Gastroesophageal sphincter (tissue), 4 donors: ENCODE data around the gene UPK2. TPM values are rescaled to one million over a fixed set of nuclear protein-coding genes. Genes with fewer than 3 reads are reported as not detected.

Source experiments
- ATAC-seq: fragments of 150-250 bp; one replicate; pipeline ENCODE4 v1.9.1; 2016; ENCODE audit warnings: mild to moderate bottlenecking, moderate library complexity
- H3K27ac ChIP-seq, 4 donors: fragments of 200-600 bp; sonication (generic) in 3 of 4; 1 replicate in 3 of 4; 2 replicates in 1 of 4; pipeline ENCODE4 v1.5.1; 2016 to 2019
- H3K27me3 ChIP-seq: fragments of 200-600 bp; sonication (generic); one replicate; pipeline ENCODE4 v1.5.1; 2019
- H3K36me3 ChIP-seq, 2 donors: fragments of 200-600 bp; sonication (generic); one replicate each; pipeline ENCODE4 v1.5.1; 2019; ENCODE audit warnings: control low read depth in 1 of 2
- H3K4me1 ChIP-seq, 3 donors: fragments of 200-600 bp; sonication (generic); 1 replicate in 2 of 3; 2 replicates in 1 of 3; pipeline ENCODE4 v1.5.1; 2016 to 2019; ENCODE audit warnings: control low read depth in 2 of 3
- H3K4me3 ChIP-seq, 2 donors: fragments of 200-600 bp; sonication (generic); one replicate each; pipeline ENCODE4 v1.5.1; 2019; ENCODE audit warnings: mild to moderate bottlenecking in 1 of 2, moderate library complexity in 1 of 2
- H3K9me3 ChIP-seq, 3 donors: fragments of 200-600 bp; sonication (generic); one replicate each; pipeline ENCODE4 v1.5.1; 2017 to 2019; ENCODE audit warnings: control low read depth in 2 of 3
- EP300 ChIP-seq: sonication (generic); formaldehyde crosslinking; IDR thresholded peaks from one replicate; pipeline ENCODE4 v1.6.1; 2017; ENCODE audit warnings: antibody characterized with exemption, mild to moderate bottlenecking
- POLR2A ChIP-seq, 2 donors: fragments of 450-650 bp; IDR thresholded peaks; one replicate each; pipeline ENCODE4 v1.6.1; 2017; ENCODE audit warnings: antibody characterized with exemption in 2 of 2, mild to moderate bottlenecking in 2 of 2, moderate library complexity in 1 of 2
- POLR2AphosphoS5 ChIP-seq: sonication (generic); formaldehyde crosslinking; IDR thresholded peaks from one replicate; pipeline ENCODE4 v1.6.1; 2017; ENCODE audit warnings: antibody characterized with exemption
- WGBS, 2 donors: methylation state at CpG; one replicate each; pipeline ENCODE4 v1.1.5; 2018; ENCODE audit warnings: low coverage in 1 of 2; 5-methylcytosine and 5-hydroxymethylcytosine counted together
- small RNA-seq, 4 donors: library from RNA; depleted of rRNA; stranded (forward); fragments of <200 nt; gene quantifications; one replicate each; pipeline ENCODE3, GENCODE V24; 2016
- total RNA-seq, 4 donors: library from RNA; depleted of rRNA; stranded (reverse); fragments of >200 nt; gene quantifications; one replicate each; pipeline ENCODE4 v1.1.0, GENCODE V29; 2016
- TF ChIP-seq, protein P1 (sequence below), 4 experiments: fragments of 200-600 bp in 2 of 4; fragments of 450-650 bp in 2 of 4; sonication (generic) in 1 of 4; IDR thresholded peaks; one replicate each; pipeline ENCODE4 v1.5.1; 2017 to 2019; ENCODE audit warnings: antibody characterized with exemption in 4 of 4, mild to moderate bottlenecking in 2 of 4, moderate library complexity in 2 of 4

UPK2 gene
- total RNA-seq, 4 donors from 2014 or later, result not detected

DNA sequence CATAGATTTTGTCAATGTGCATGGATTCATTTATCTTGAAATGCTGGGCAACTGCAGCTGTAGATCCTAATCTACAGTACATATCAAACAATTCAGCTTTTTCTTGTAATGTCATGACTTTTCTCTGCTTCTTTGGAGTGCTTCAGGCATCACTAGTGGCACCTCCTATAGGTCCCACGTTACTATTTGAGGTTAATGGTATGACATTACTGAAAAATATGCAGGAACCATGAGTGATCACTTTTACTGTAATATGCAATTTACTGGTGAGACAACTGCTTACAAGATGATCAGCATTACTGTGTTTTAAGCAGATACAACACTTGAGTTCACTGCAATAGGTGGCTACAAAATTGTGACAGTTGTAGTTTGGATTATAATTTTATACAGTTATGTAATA, 44.8 kb downstream of the UPK2 start:
- H3K4me1 ChIP-seq, result peaks cover 0 to 46% (median 17%) of the 10 kb centered on the region in 3 donors
- ATAC-seq, result no peak
- H3K4me3 ChIP-seq, result no peak overlapping the region
- H3K27me3 ChIP-seq, result no peaks in the 10 kb centered on the region
- H3K36me3 ChIP-seq, result peaks cover 0 to 67% of the 10 kb centered on the region in 2 donors
- no peak overlapping the region for H3K27ac ChIP-seq
- no peaks in the 10 kb centered on the region for H3K9me3 ChIP-seq
- 31 to 56% methylated on average over 1 of the region's 1 CpG for WGBS, 2 donors
- no peak for TF ChIP-seq EP300
- no peak for TF ChIP-seq POLR2AphosphoS5
- no peak for TF ChIP-seq POLR2A (IDR thresholded peaks at IDR 0.05)
- TF ChIP-seq, protein P1, sequence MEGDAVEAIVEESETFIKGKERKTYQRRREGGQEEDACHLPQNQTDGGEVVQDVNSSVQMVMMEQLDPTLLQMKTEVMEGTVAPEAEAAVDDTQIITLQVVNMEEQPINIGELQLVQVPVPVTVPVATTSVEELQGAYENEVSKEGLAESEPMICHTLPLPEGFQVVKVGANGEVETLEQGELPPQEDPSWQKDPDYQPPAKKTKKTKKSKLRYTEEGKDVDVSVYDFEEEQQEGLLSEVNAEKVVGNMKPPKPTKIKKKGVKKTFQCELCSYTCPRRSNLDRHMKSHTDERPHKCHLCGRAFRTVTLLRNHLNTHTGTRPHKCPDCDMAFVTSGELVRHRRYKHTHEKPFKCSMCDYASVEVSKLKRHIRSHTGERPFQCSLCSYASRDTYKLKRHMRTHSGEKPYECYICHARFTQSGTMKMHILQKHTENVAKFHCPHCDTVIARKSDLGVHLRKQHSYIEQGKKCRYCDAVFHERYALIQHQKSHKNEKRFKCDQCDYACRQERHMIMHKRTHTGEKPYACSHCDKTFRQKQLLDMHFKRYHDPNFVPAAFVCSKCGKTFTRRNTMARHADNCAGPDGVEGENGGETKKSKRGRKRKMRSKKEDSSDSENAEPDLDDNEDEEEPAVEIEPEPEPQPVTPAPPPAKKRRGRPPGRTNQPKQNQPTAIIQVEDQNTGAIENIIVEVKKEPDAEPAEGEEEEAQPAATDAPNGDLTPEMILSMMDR (IDR thresholded peaks at IDR 0.05), result no peak

DNA sequence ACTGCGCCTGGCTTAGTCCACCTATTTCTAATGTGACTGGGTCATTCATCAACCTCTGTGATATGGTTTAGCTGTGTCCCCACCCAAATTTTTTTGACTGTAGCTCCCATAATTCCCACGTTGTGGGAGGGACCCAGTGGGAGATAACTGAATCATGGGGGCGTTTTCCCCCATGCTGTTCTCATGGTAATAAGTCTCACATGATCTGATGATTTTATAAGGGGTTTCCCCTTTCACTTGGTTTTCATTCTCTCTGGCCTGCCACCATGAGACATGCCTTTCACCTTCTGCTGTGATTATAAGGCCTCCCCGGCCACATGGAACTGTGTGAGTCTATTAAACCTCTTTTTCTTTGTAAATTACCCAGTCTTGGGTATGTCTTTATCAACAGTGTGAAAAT, 50.6 kb downstream of the UPK2 start:
- Histone ChIP-seq H3K9me3 (no peaks in the 10 kb centered on the region), H3K27ac (no peak overlapping the region), H3K4me1 (no peaks in the 10 kb centered on the region), H3K27me3 (no peaks in the 10 kb centered on the region), H3K4me3 (no peak overlapping the region), H3K36me3 (peaks cover 0 to 100% of the 10 kb centered on the region in 2 donors)
- TF ChIP-seq POLR2AphosphoS5 (no peak), POLR2A (IDR thresholded peaks at IDR 0.05) (no peak), EP300 (no peak)
- TF ChIP-seq, protein P1 (IDR thresholded peaks at IDR 0.05), result no peak
- WGBS, 2 donors, result 89 to 100% methylated on average over 1 of the region's 4 CpGs
- ATAC-seq, result no peak

Small RNAs within 50 kb of the gene (small RNA-seq; reads per million reads assigned to genes)
- gene AP003392.2 (0 reads per million in 4 donors), gene MIR4492 (0 reads per million in 4 donors), gene RF00017 (0 reads per million in 4 donors), gene RF00019 (0 reads per million in 4 donors), gene RN7SL688P (0 reads per million in 4 donors)

Other genes starting within 250 kb of the UPK2 start
- 100 to 1,000 TPM; 111 to 163 (median 116) TPM for gene DDX6, start 165.1 kb upstream of the UPK2 start, total RNA-seq
- gene CXCR5, start 72.4 kb upstream of the UPK2 start, total RNA-seq, result under 1 TPM in 1 of 4 donors, not detected in 3; 0.08 TPM
- gene BCL9L, start 30.4 kb upstream of the UPK2 start, total RNA-seq, result 10 to 100 TPM; 24.6 to 66.2 (median 30.8) TPM
- not detected for gene FOXR1, start 15.5 kb downstream of the UPK2 start, total RNA-seq
- 10 to 100 TPM in 3 of 4 donors, 1 to 10 TPM in 1; 5.8 to 90.3 (median 40.0) TPM for gene CENATAC, start 41.8 kb downstream of the UPK2 start, total RNA-seq
- 1,000 to 10,000 TPM; 1,381 to 2,808 (median 2,000) TPM for gene RPS25, start 62.0 kb downstream of the UPK2 start, total RNA-seq
- gene TRAPPC4, start 62.5 kb downstream of the UPK2 start, total RNA-seq, result 10 to 100 TPM; 44.4 to 69.0 (median 52.1) TPM
- 10 to 100 TPM; 10.1 to 11.6 (median 11.1) TPM for gene SLC37A4, start 74.6 kb downstream of the UPK2 start, total RNA-seq
- 10 to 100 TPM; 37.8 to 63.0 (median 57.9) TPM for gene HYOU1, start 100.9 kb downstream of the UPK2 start, total RNA-seq
- 10 to 100 TPM; 23.9 to 45.6 (median 35.8) TPM for gene VPS11, start 111.5 kb downstream of the UPK2 start, total RNA-seq
- gene HMBS, start 128.6 kb downstream of the UPK2 start, total RNA-seq, result 10 to 100 TPM in 2 of 4 donors, 1 to 10 TPM in 2; 1.2 to 27.1 (median 9.8) TPM
- gene DPAGT1, start 145.6 kb downstream of the UPK2 start, total RNA-seq, result 10 to 100 TPM; 10.7 to 28.1 (median 21.4) TPM
- 10 to 100 TPM in 1 of 4 donors, 1 to 10 TPM in 3; 3.4 to 13.3 (median 8.3) TPM for gene C2CD2L, start 151.0 kb downstream of the UPK2 start, total RNA-seq
- gene HINFP, start 165.3 kb downstream of the UPK2 start, total RNA-seq, result 10 to 100 TPM; 19.0 to 30.2 (median 23.3) TPM
- gene ABCG4, start 192.8 kb downstream of the UPK2 start, total RNA-seq, result 1 to 10 TPM in 1 of 4 donors, under 1 TPM in 2, not detected in 1; 0.20 to 1.1 (median 0.40) TPM
- 10 to 100 TPM; 12.1 to 41.4 (median 17.7) TPM for gene NLRX1, start 212.4 kb downstream of the UPK2 start, total RNA-seq
- gene NHERF4, start 229.2 kb downstream of the UPK2 start, total RNA-seq, result under 1 TPM in 1 of 4 donors, not detected in 3; 0.19 TPM